Measurements from ENCODE around the gene TTLL11.

DNA sequence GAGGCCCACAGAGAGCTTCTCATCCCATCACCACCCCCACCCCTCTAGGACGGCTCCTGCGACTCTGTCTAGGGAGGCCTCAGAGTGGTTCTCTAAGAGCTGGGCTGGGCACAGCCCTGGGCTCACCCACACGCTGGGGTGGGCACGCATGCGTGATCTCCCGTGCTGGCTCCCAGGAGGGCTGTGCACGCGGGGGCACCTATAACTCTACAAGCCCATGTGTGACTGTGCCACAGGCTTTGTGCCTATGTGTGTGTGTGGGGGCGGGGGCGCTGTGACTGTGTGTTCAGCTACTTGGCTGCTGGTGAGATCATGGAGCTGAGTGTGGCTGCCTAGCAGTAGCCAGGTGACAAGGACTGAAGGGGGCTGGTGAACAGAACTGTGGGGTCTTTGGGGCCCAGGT is 34.3 kb upstream of the TTLL11 start:
- TF ChIP-seq POLR2AphosphoS5 (IDR thresholded peaks at IDR 0.05; ENCODE audit: low read depth, low read length) (no peak), SPI1 (IDR thresholded peaks at IDR 0.05; ENCODE audit: low read depth, low read length) (no peak), TAF1 (IDR thresholded peaks at IDR 0.05; ENCODE audit: low read depth, low read length) (no peak), POLR2A (IDR thresholded peaks at IDR 0.05; ENCODE audit: low read depth, low read length) (no peak)

All from GM12891 (cell line).